ENCODE data around the gene ELAVL1. TPM values are rescaled to one million over a fixed set of nuclear protein-coding genes. Genes with fewer than 3 reads are reported as not detected.

The ELAVL1 gene
- total and polyA plus RNA-seq, 9 of the 15 experiments (the other 6 are each of a cell fraction or from before 2014, with no cell fraction given): 4.3 to 172 (median 69.2) TPM

DNA sequence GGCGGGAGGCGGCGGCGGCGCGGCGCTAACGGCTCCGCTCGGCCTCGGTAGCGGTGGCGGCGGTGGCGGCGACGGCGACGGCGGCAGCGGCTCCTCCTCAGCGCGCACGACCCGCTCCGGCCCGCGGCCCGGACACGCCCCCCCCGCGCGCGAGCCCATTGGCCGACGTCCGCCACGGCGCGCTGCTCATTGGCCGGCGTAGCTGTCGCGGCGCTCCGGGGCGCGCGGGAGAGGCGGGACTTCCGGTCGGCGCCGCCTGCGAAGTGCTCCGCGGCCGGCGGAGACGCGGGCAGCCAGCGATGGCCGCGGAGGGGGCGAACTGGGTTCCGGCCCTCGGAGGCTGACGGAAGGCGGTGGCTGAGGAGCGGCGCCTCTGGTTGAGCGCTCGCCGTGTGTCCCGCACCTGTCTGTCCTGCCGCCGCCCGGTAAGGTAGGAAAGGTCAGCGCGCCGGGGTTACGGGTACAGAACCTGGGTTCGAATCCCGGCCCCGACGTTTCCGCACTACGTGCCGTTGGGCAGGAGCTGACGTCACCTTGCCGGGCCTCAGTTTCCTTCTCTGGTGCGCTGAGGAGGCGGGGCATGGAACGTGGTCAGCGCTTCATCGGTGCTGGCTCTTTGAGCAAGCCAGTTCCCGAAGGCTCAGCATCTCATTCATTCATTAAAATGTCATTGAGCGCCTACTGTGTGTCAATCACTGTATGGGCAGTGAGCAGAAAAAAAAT lies at the start of gene ELAVL1 (continued):
- TF ChIP-seq RBM25 (IDR thresholded peaks at IDR 0.05; ENCODE audit: low read depth, low read length, severe bottlenecking): peak; percentile 100
- TF ChIP-seq BRF1 (IDR thresholded peaks at IDR 0.05; ENCODE audit: borderline replicate concordance, extremely low read depth, insufficient read length): no peak
- TF ChIP-seq NFE2L1 (tag; IDR thresholded peaks at IDR 0.05; ENCODE audit: borderline replicate concordance, low read depth): no peak
- no peak for TF ChIP-seq TGIF2 (CRISPR knock-in tag; IDR thresholded peaks at IDR 0.05)
- no peak for TF ChIP-seq HMG20B (CRISPR knock-in tag; IDR thresholded peaks at IDR 0.05)
- TF ChIP-seq PHF20 (IDR thresholded peaks at IDR 0.05; ENCODE audit: partially characterized antibody): peak; percentile 11
- TF ChIP-seq NR2C2 (CRISPR knock-in tag; IDR thresholded peaks at IDR 0.05): no peak
- TF ChIP-seq NR2C2 (tag; IDR thresholded peaks at IDR 0.05): peak; percentile 75
- no peak for TF ChIP-seq NFIX (CRISPR knock-in tag; IDR thresholded peaks at IDR 0.05; ENCODE audit: low read depth)
- TF ChIP-seq ZNF263 (CRISPR knock-in tag; IDR thresholded peaks at IDR 0.05; ENCODE audit: borderline replicate concordance): peak; percentile 51; the same call in 1 of the 2 replicates
- no peak for TF ChIP-seq YBX1 (IDR thresholded peaks at IDR 0.05)
- TF ChIP-seq GABPA (tag; conservative IDR thresholded peaks at IDR 0.05; ENCODE audit: low read depth): peak; percentile 98
- TF ChIP-seq, protein P1, sequence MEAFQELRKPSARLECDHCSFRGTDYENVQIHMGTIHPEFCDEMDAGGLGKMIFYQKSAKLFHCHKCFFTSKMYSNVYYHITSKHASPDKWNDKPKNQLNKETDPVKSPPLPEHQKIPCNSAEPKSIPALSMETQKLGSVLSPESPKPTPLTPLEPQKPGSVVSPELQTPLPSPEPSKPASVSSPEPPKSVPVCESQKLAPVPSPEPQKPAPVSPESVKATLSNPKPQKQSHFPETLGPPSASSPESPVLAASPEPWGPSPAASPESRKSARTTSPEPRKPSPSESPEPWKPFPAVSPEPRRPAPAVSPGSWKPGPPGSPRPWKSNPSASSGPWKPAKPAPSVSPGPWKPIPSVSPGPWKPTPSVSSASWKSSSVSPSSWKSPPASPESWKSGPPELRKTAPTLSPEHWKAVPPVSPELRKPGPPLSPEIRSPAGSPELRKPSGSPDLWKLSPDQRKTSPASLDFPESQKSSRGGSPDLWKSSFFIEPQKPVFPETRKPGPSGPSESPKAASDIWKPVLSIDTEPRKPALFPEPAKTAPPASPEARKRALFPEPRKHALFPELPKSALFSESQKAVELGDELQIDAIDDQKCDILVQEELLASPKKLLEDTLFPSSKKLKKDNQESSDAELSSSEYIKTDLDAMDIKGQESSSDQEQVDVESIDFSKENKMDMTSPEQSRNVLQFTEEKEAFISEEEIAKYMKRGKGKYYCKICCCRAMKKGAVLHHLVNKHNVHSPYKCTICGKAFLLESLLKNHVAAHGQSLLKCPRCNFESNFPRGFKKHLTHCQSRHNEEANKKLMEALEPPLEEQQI (IDR thresholded peaks at IDR 0.05): no peak
- peak; percentile 87 for TF ChIP-seq SUPT5H (IDR thresholded peaks at IDR 0.05)
- peak; percentile 76; the same call in 1 of the 2 replicates for TF ChIP-seq JUND (IDR thresholded peaks at IDR 0.05; ENCODE audit: borderline replicate concordance, low read depth, low read length)
- peak; percentile 89 for TF ChIP-seq JUND (tag; IDR thresholded peaks at IDR 0.05; ENCODE audit: borderline replicate concordance, low read depth, low read length)
- TF ChIP-seq, protein P2, sequence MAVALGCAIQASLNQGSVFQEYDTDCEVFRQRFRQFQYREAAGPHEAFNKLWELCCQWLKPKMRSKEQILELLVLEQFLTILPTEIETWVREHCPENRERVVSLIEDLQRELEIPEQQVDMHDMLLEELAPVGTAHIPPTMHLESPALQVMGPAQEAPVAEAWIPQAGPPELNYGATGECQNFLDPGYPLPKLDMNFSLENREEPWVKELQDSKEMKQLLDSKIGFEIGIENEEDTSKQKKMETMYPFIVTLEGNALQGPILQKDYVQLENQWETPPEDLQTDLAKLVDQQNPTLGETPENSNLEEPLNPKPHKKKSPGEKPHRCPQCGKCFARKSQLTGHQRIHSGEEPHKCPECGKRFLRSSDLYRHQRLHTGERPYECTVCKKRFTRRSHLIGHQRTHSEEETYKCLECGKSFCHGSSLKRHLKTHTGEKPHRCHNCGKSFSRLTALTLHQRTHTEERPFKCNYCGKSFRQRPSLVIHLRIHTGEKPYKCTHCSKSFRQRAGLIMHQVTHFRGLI (CRISPR knock-in tag; IDR thresholded peaks at IDR 0.05): no peak
- TF ChIP-seq, protein P3, sequence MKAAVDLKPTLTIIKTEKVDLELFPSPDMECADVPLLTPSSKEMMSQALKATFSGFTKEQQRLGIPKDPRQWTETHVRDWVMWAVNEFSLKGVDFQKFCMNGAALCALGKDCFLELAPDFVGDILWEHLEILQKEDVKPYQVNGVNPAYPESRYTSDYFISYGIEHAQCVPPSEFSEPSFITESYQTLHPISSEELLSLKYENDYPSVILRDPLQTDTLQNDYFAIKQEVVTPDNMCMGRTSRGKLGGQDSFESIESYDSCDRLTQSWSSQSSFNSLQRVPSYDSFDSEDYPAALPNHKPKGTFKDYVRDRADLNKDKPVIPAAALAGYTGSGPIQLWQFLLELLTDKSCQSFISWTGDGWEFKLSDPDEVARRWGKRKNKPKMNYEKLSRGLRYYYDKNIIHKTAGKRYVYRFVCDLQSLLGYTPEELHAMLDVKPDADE (conservative IDR thresholded peaks at IDR 0.05; ENCODE audit: control insufficient read depth, low read depth, low read length): 0 out of 2 replicates have a peak, but pooled peaks have one; percentile 12
